MM.1S (cell line): ENCODE measurements around the gene PRIMA1.

ENCODE experiments used
- DNase-seq: peaks from one replicate; pipeline ENCODE4 v3.0.0-alpha.2; 2015
- H2AFZ ChIP-seq: fragments of 300-600 bp; sonication (generic); 2 replicates; pipeline ENCODE4 v1.6.0; 2016; ENCODE audit warnings: antibody characterized with exemption, low read length
- H3F3A ChIP-seq: fragments of 300-600 bp; sonication (generic); 2 replicates; pipeline ENCODE4 v1.6.1; 2016; ENCODE audit warnings: mild to moderate bottlenecking, antibody characterized with exemption, low read length, moderate library complexity, mixed read lengths; ENCODE audit not compliant: insufficient read depth
- H3K27ac ChIP-seq: fragments of 300-600 bp; sonication (generic); 2 replicates; pipeline ENCODE4 v1.5.1; 2016; ENCODE audit warnings: mild to moderate bottlenecking, low read length
- H3K27me3 ChIP-seq: fragments of 300-600 bp; sonication (generic); replicated peaks from 2 replicates; pipeline ENCODE4 v1.6.0; 2016; ENCODE audit warnings: low read length; ENCODE audit not compliant: insufficient read depth
- H3K36me3 ChIP-seq: fragments of 300-600 bp; sonication (generic); replicated peaks from 2 replicates; pipeline ENCODE4 v1.6.1; 2016; ENCODE audit warnings: mild to moderate bottlenecking, low read length, mixed read lengths; ENCODE audit not compliant: insufficient read depth
- H3K4me1 ChIP-seq: fragments of 300-600 bp; sonication (generic); 2 replicates; pipeline ENCODE4 v1.6.1; 2016; ENCODE audit warnings: low read length, mixed read lengths
- H3K4me2 ChIP-seq: fragments of 300-600 bp; sonication (generic); 2 replicates; pipeline ENCODE4 v1.6.0; 2016; ENCODE audit warnings: low read depth, low read length
- H3K4me3 ChIP-seq: fragments of 300-600 bp; sonication (generic); 2 replicates; pipeline ENCODE4 v1.5.1; 2016; ENCODE audit warnings: low read length, mixed read lengths
- H3K79me2 ChIP-seq: fragments of 300-600 bp; sonication (generic); 2 replicates; pipeline ENCODE4 v1.6.1; 2016; ENCODE audit warnings: mixed run types, low read length, mixed read lengths
- H3K9ac ChIP-seq: fragments of 300-600 bp; sonication (generic); 2 replicates; pipeline ENCODE4 v1.6.1; 2016; ENCODE audit warnings: low read length, mixed read lengths
- H3K9me2 ChIP-seq: fragments of 300-600 bp; sonication (generic); replicated peaks from 2 replicates; pipeline ENCODE4 v1.6.1; 2016; ENCODE audit warnings: mild to moderate bottlenecking, low read length, mixed read lengths; ENCODE audit not compliant: insufficient read depth
- H3K9me3 ChIP-seq: fragments of 300-600 bp; sonication (generic); replicated peaks from 2 replicates; pipeline ENCODE4 v1.6.1; 2016; ENCODE audit warnings: mild to moderate bottlenecking, low read length, mixed read lengths; ENCODE audit not compliant: insufficient read depth
- H4K20me1 ChIP-seq: fragments of 300-600 bp; sonication (generic); 2 replicates; pipeline ENCODE4 v1.6.1; 2016; ENCODE audit warnings: mild to moderate bottlenecking, low read length, moderate library complexity, mixed read lengths; ENCODE audit not compliant: insufficient read depth
- CTCF ChIP-seq: fragments of 300-600 bp; sonication (generic); IDR thresholded peaks from 2 replicates; pipeline ENCODE4 v1.5.1; 2016; ENCODE audit warnings: antibody characterized with exemption, low read length, mixed read lengths
- EZH2 ChIP-seq: fragments of 300-600 bp; sonication (generic); optimal IDR thresholded peaks from 2 replicates; pipeline ENCODE3; 2017; ENCODE audit warnings: low read depth, mild to moderate bottlenecking, antibody characterized with exemption, low read length, mixed read lengths
- EZH2phosphoT487 ChIP-seq: fragments of 300-600 bp; sonication (generic); IDR thresholded peaks from 2 replicates; pipeline ENCODE4 v1.6.1; 2018; ENCODE audit warnings: antibody characterized with exemption, low read length

The PRIMA1 gene

GRCh38 chr14:93765970-93766369 lies 22.3 kb downstream of the PRIMA1 start:
- Histone ChIP-seq H3K79me2 (no peaks in the 10 kb centered on the region), H3K9ac (no peak overlapping the region), H3K36me3 (no peaks in the 10 kb centered on the region), H3F3A (no peaks in the 10 kb centered on the region), H3K4me3 (no peak overlapping the region), H2AFZ (no peak overlapping the region), H4K20me1 (no peaks in the 10 kb centered on the region), H3K27ac (no peak overlapping the region), H3K9me2 (no peaks in the 10 kb centered on the region), H3K27me3 (no peaks in the 10 kb centered on the region), H3K4me1 (no peaks in the 10 kb centered on the region), H3K4me2 (no peak overlapping the region), H3K9me3 (no peaks in the 10 kb centered on the region)
- TF ChIP-seq CTCF, result no peak
- TF ChIP-seq EZH2, result no peak
- no peak for TF ChIP-seq EZH2phosphoT487
- DNase-seq, result no peak

- no peak overlapping the region for H3K4me3 ChIP-seq
- no peak overlapping the region for H3K27ac ChIP-seq
- no peak overlapping the region for H3K4me2 ChIP-seq
- no peaks in the 10 kb centered on the region for H3K9me2 ChIP-seq
- no peaks in the 10 kb centered on the region for H3K36me3 ChIP-seq
- TF ChIP-seq CTCF (no peak), EZH2 (no peak), EZH2phosphoT487 (no peak)
- no peak overlapping the region for H2AFZ ChIP-seq
- H4K20me1 ChIP-seq, result no peaks in the 10 kb centered on the region
- H3K9me3 ChIP-seq, result no peaks in the 10 kb centered on the region
- no peak overlapping the region for H3K9ac ChIP-seq
- H3K4me1 ChIP-seq, result no peaks in the 10 kb centered on the region
- H3F3A ChIP-seq, result no peaks in the 10 kb centered on the region
- no peaks in the 10 kb centered on the region for H3K79me2 ChIP-seq
- H3K27me3 ChIP-seq, result no peaks in the 10 kb centered on the region
- DNase-seq, result no peak
These were observed 23.1 kb downstream of the PRIMA1 start for GRCh38 chr14:93765155-93765554.

GRCh38 chr14:93764211-93764659 lies 24.1 kb downstream of the PRIMA1 start:
- no peaks in the 10 kb centered on the region for H3F3A ChIP-seq
- H3K79me2 ChIP-seq, result no peaks in the 10 kb centered on the region
- TF ChIP-seq EZH2phosphoT487, result no peak
- no peak for TF ChIP-seq EZH2
- TF ChIP-seq CTCF, result no peak
- no peak overlapping the region for H3K4me3 ChIP-seq
- no peak overlapping the region for H3K4me2 ChIP-seq
- no peaks in the 10 kb centered on the region for H3K9me2 ChIP-seq
- H4K20me1 ChIP-seq, result no peaks in the 10 kb centered on the region
- H3K27me3 ChIP-seq, result no peaks in the 10 kb centered on the region
- H3K4me1 ChIP-seq, result no peaks in the 10 kb centered on the region
- H3K36me3 ChIP-seq, result no peaks in the 10 kb centered on the region
- no peak for DNase-seq
- H3K9ac ChIP-seq, result no peak overlapping the region
- no peak overlapping the region for H3K27ac ChIP-seq
- H2AFZ ChIP-seq, result no peak overlapping the region
- no peaks in the 10 kb centered on the region for H3K9me3 ChIP-seq
